H1 (cell line): ENCODE data around the gene RASGEF1C. TPM values are rescaled to one million over a fixed set of nuclear protein-coding genes. Genes with fewer than 3 reads are reported as not detected.

Experiments
- BACH1 ChIP-seq: IDR thresholded peaks from 2 replicates; pipeline ENCODE4 v1.6.1; 2012; ENCODE audit warnings: low read length, improper control_type of control experiment
- FOSL1 ChIP-seq: IDR thresholded peaks from 2 replicates; pipeline ENCODE4 v1.6.1; 2011; ENCODE audit warnings: mild to moderate bottlenecking, low read depth, low read length, moderate library complexity; ENCODE audit not compliant: insufficient read depth
- PHF8 ChIP-seq: fragments of 200-600 bp; sonication (generic); conservative IDR thresholded peaks from 2 replicates; pipeline ENCODE4 v1.7.1; 2012; ENCODE audit warnings: low read depth, mild to moderate bottlenecking, inconsistent platforms, low read length, moderate library complexity
- SP4 ChIP-seq: IDR thresholded peaks from 2 replicates; pipeline ENCODE4 v1.6.1; 2012; ENCODE audit warnings: low read length, inconsistent platforms
- SUZ12 ChIP-seq: fragments of 200-600 bp; sonication (generic); IDR thresholded peaks from 2 replicates; pipeline ENCODE4 v1.6.1; 2012; ENCODE audit warnings: mild to moderate bottlenecking, inconsistent platforms, low read length, moderate library complexity, mixed read lengths
- polyA plus RNA-seq, 7 experiments: library from polyadenylated mRNA; depleted of rRNA in 3 of 7; stranded (reverse) in 5 of 7; unstranded in 2 of 7; fragments of >200 nt in 5 of 7; fragments of 200-250 nt in 2 of 7; gene quantifications; 1 replicate in 5 of 7; 2 replicates in 1 of 7; 4 replicates in 1 of 7; pipeline versions ENCODE4 v1.2.1 to v1.2.3, GENCODE V29; 2011 to 2013; ENCODE audit warnings: missing spikeins in 2 of 7, mixed read lengths in 2 of 7
- total RNA-seq: library from RNA; stranded (reverse); fragmentation: NEBNext Ultra II Directional; extraction: Animal tissue kit (Norgen Biotek cat#: 25700); gene quantifications from 2 replicates; pipeline ENCODE4 v1.2.1, GENCODE V29; 2021

RASGEF1C gene
- total and polyA plus RNA-seq, 2 of the 8 experiments (the other 6 are each of a cell fraction or from before 2014, with no cell fraction given) = 0.26 to 0.61 TPM

GRCh38 chr5:180121826-180122413 lies 87.1 kb downstream of the RASGEF1C start (continued):
- no peak for TF ChIP-seq BACH1
- TF ChIP-seq SUZ12 = no peak
- TF ChIP-seq FOSL1 = no peak
- TF ChIP-seq PHF8 = no peak
- no peak for TF ChIP-seq SP4
